ENCODE results near the gene B3GAT3. TPM values are rescaled to one million over a fixed set of nuclear protein-coding genes. Genes with fewer than 3 reads are reported as not detected.

The B3GAT3 gene
- total RNA-seq = 10 to 100 TPM; 11.4 to 25.8 (median 22.4) TPM

GRCh38 chr11:62621567-62622470 lies at the start of gene B3GAT3:
Gene B3GAT3 (minus strand): TSS chr11:62621986. CDS start chr11:62621947, 39 bp downstream.
- Histone ChIP-seq H3K9me3 (no peaks in the 10 kb centered on the region), H3K4me3 (peak within 1 kb of the TSS; percentile 63 to 73), H3K27ac (peak within 1 kb of the TSS; percentile 69 to 88 (median 86)), H3K27me3 (no peaks in the 10 kb centered on the region), H3K36me3 (peaks cover 0 to 48% of the 10 kb centered on the region in 2 donors), H3K4me1 (peaks cover 0 to 29% (median 11%) of the 10 kb centered on the region in 3 donors)
- ATAC-seq = peak; percentile 99
- TF ChIP-seq POLR2A (IDR thresholded peaks at IDR 0.05) (peak; percentile 77 to 79), CTCF (IDR thresholded peaks at IDR 0.05) (peak in 3 of 4 experiments; percentile 34 to 39 (median 37)), EP300 (IDR thresholded peaks at IDR 0.05) (no peak), POLR2AphosphoS5 (IDR thresholded peaks at IDR 0.05) (peak; percentile 97)
- WGBS, 2 donors (ENCODE audit: low coverage in 1 of 2) = 0 to 4% methylated on average over 3 to 13 of the region's 77 CpGs

- Histone ChIP-seq H3K27ac (peak overlapping the region; percentile 24 to 91 (median 88)), H3K36me3 (peaks cover 0 to 41% of the 10 kb centered on the region in 2 donors), H3K9me3 (no peaks in the 10 kb centered on the region), H3K27me3 (no peaks in the 10 kb centered on the region), H3K4me3 (peak overlapping the region; percentile 48 to 80), H3K4me1 (peaks cover 5 to 74% (median 30%) of the 10 kb centered on the region in 3 donors)
- TF ChIP-seq CTCF (IDR thresholded peaks at IDR 0.05) (no peak), POLR2AphosphoS5 (IDR thresholded peaks at IDR 0.05) (no peak), POLR2A (IDR thresholded peaks at IDR 0.05) (no peak), EP300 (IDR thresholded peaks at IDR 0.05) (no peak)
- ATAC-seq = peak; percentile 45
- WGBS, 2 donors (ENCODE audit: low coverage in 1 of 2) = 0 to 2% methylated on average over 1 to 8 of the region's 17 CpGs
Observed at GRCh38 chr11:62671236-62671607, 49.4 kb upstream of the B3GAT3 start.

- H3K27ac ChIP-seq = peak overlapping the region in 1 of 4 donors; percentile 91
- TF ChIP-seq POLR2AphosphoS5 (IDR thresholded peaks at IDR 0.05) (no peak), EP300 (IDR thresholded peaks at IDR 0.05) (no peak), CTCF (IDR thresholded peaks at IDR 0.05) (no peak), POLR2A (IDR thresholded peaks at IDR 0.05) (no peak)
- H3K4me1 ChIP-seq = peaks cover 5 to 78% (median 32%) of the 10 kb centered on the region in 3 donors
Observed at GRCh38 chr11:62669420-62670161, 47.8 kb upstream of the B3GAT3 start.

GRCh38 chr11:62667460-62667859 lies 45.7 kb upstream of the B3GAT3 start:
- ATAC-seq = no peak
- peak overlapping the region in 1 of 2 donors; percentile 87 for H3K4me3 ChIP-seq
- no peaks in the 10 kb centered on the region for H3K27me3 ChIP-seq
- TF ChIP-seq POLR2A (IDR thresholded peaks at IDR 0.05) (no peak), POLR2AphosphoS5 (IDR thresholded peaks at IDR 0.05) (no peak), CTCF (IDR thresholded peaks at IDR 0.05) (no peak), EP300 (IDR thresholded peaks at IDR 0.05) (no peak)
- H3K27ac ChIP-seq = peak overlapping the region in 3 of 4 donors; percentile 16 to 96 (median 95)
- WGBS, 2 donors (ENCODE audit: low coverage in 1 of 2) = 57 to 100% methylated on average over 1 to 2 of the region's 2 CpGs
- peaks cover 0 to 18% of the 10 kb centered on the region in 2 donors for H3K36me3 ChIP-seq
- H3K4me1 ChIP-seq = peaks cover 5 to 74% (median 24%) of the 10 kb centered on the region in 3 donors
- no peaks in the 10 kb centered on the region for H3K9me3 ChIP-seq

More at GRCh38 chr11:62669420-62670161, 47.8 kb upstream of the B3GAT3 start:
- WGBS, 2 donors (ENCODE audit: low coverage in 1 of 2) = 74 to 81% methylated on average over 3 of the region's 4 CpGs
- Histone ChIP-seq H3K27me3 (no peaks in the 10 kb centered on the region), H3K4me3 (no peak overlapping the region), H3K36me3 (peaks cover 0 to 24% of the 10 kb centered on the region in 2 donors), H3K9me3 (no peaks in the 10 kb centered on the region)
- no peak for ATAC-seq
